HEK293 (cell line): ENCODE results near the gene FOXN3.

ENCODE experiments used
- CTCF ChIA-PET: fragments of 350-600 bp; formaldehyde crosslinking; extraction: SDS; loops from one replicate; lab custom pipeline; 2021; ENCODE audit warnings: antibody characterized with exemption; lab: Yijun Ruan, JAX
- POLR2A ChIA-PET: fragments of 300-600 bp; formaldehyde crosslinking; extraction: SDS; loops from one replicate; lab custom pipeline; 2020; ENCODE audit warnings: antibody characterized with exemption, inconsistent platforms; lab: Yijun Ruan, JAX
- H3K27ac ChIP-seq: fragments of 200-500 bp; sonication (Bioruptor generic); 2 replicates; pipeline ENCODE4 v1.5.1; 2014; ENCODE audit warnings: low read depth, low read length, control low read depth, inconsistent platforms; ENCODE audit errors: extremely low read depth
- H3K36me3 ChIP-seq, 2 experiments: fragments of 200-500 bp in 1 of 2; sonication (Bioruptor generic) in 1 of 2; 1 replicate in 1 of 2; 2 replicates in 1 of 2; pipeline ENCODE4 v1.5.1; 2014 to 2017; ENCODE audit warnings: inconsistent platforms in 2 of 2, low read length in 2 of 2; ENCODE audit not compliant: control insufficient read depth in 2 of 2, insufficient read depth in 1 of 2
- H3K4me1 ChIP-seq: fragments of 200-500 bp; sonication (Bioruptor generic); 2 replicates; pipeline ENCODE4 v1.5.1; 2014; ENCODE audit warnings: mild to moderate bottlenecking, low read length, inconsistent platforms; ENCODE audit not compliant: control insufficient read depth, insufficient read depth
- H3K4me3 ChIP-seq: 2 replicates; pipeline ENCODE4 v1.5.1; 2011; ENCODE audit warnings: low read depth, mild to moderate bottlenecking, control low read depth, low read length, moderate library complexity
- H3K9me3 ChIP-seq: fragments of 200-500 bp; sonication (Bioruptor generic); 2 replicates; pipeline ENCODE4 v1.5.1; 2014; ENCODE audit warnings: low read depth, low read length, inconsistent platforms; ENCODE audit not compliant: control insufficient read depth, insufficient read depth
- ATF2 ChIP-seq: fragments of 450-650 bp; formaldehyde crosslinking; IDR thresholded peaks from 2 replicates; pipeline ENCODE4 v1.5.1; 2016; ENCODE audit warnings: missing biosample characterization, missing genetic modification characterization, low read depth
- GLIS2 ChIP-seq: fragments of 450-650 bp; formaldehyde crosslinking; IDR thresholded peaks from 2 replicates; pipeline ENCODE4 v1.5.1; 2016; ENCODE audit warnings: missing biosample characterization, missing genetic modification characterization
- KLF9 ChIP-seq: fragments of 450-650 bp; formaldehyde crosslinking; IDR thresholded peaks from 2 replicates; pipeline ENCODE4 v1.5.1; 2016; ENCODE audit warnings: missing biosample characterization, missing genetic modification characterization, low read depth
- OSR2 ChIP-seq: fragments of 450-650 bp; formaldehyde crosslinking; IDR thresholded peaks from 2 replicates; pipeline ENCODE4 v1.5.1; 2016; ENCODE audit warnings: missing biosample characterization, missing genetic modification characterization
- TCF7L2 ChIP-seq: IDR thresholded peaks from 2 replicates; pipeline ENCODE4 v1.6.1; 2011; ENCODE audit warnings: low read depth, mild to moderate bottlenecking, inconsistent platforms, low read length, moderate library complexity, borderline replicate concordance
- ZBTB10 ChIP-seq: fragments of 450-650 bp; formaldehyde crosslinking; IDR thresholded peaks from 2 replicates; pipeline ENCODE4 v1.5.1; 2016; ENCODE audit warnings: missing biosample characterization, missing genetic modification characterization
- ZFP41 ChIP-seq: fragments of 450-650 bp; formaldehyde crosslinking; IDR thresholded peaks from 2 replicates; pipeline ENCODE4 v1.5.1; 2016; ENCODE audit warnings: missing biosample characterization, missing genetic modification characterization, borderline replicate concordance
- ZNF146 ChIP-seq: fragments of 450-650 bp; formaldehyde crosslinking; IDR thresholded peaks from 2 replicates; pipeline ENCODE4 v1.5.1; 2016; ENCODE audit warnings: missing biosample characterization, missing genetic modification characterization
- ZNF175 ChIP-seq: fragments of 450-650 bp; formaldehyde crosslinking; IDR thresholded peaks from 2 replicates; pipeline ENCODE4 v1.5.1; 2016; ENCODE audit warnings: missing biosample characterization, missing genetic modification characterization
- ZNF248 ChIP-seq: fragments of 450-650 bp; formaldehyde crosslinking; IDR thresholded peaks from 2 replicates; pipeline ENCODE4 v1.5.1; 2017; ENCODE audit warnings: missing biosample characterization, missing genetic modification characterization
- ZNF266 ChIP-seq: fragments of 450-650 bp; formaldehyde crosslinking; IDR thresholded peaks from 2 replicates; pipeline ENCODE4 v1.5.1; 2016; ENCODE audit warnings: missing biosample characterization, missing genetic modification characterization, low read depth
- ZNF324 ChIP-seq: fragments of 450-650 bp; formaldehyde crosslinking; IDR thresholded peaks from 2 replicates; pipeline ENCODE4 v1.5.1; 2016; ENCODE audit warnings: missing biosample characterization, missing genetic modification characterization
- ZNF391 ChIP-seq: fragments of 450-650 bp; formaldehyde crosslinking; IDR thresholded peaks from 2 replicates; pipeline ENCODE4 v1.5.1; 2016; ENCODE audit warnings: low read depth, missing biosample characterization, missing genetic modification characterization, borderline replicate concordance
- ZNF404 ChIP-seq: fragments of 450-650 bp; formaldehyde crosslinking; IDR thresholded peaks from 2 replicates; pipeline ENCODE4 v1.5.1; 2017; ENCODE audit warnings: missing biosample characterization, missing genetic modification characterization
- ZNF544 ChIP-seq: fragments of 450-650 bp; formaldehyde crosslinking; IDR thresholded peaks from 2 replicates; pipeline ENCODE4 v1.5.0; 2017; ENCODE audit warnings: missing biosample characterization, missing genetic modification characterization
- ZNF558 ChIP-seq: fragments of 450-650 bp; formaldehyde crosslinking; IDR thresholded peaks from 2 replicates; pipeline ENCODE4 v1.5.1; 2016; ENCODE audit warnings: missing biosample characterization, missing genetic modification characterization
- ZNF621 ChIP-seq: fragments of 450-650 bp; formaldehyde crosslinking; IDR thresholded peaks from 2 replicates; pipeline ENCODE4 v1.5.1; 2017; ENCODE audit warnings: missing biosample characterization, missing genetic modification characterization
- ZNF777 ChIP-seq: fragments of 450-650 bp; formaldehyde crosslinking; IDR thresholded peaks from 2 replicates; pipeline ENCODE4 v1.5.1; 2017; ENCODE audit warnings: missing biosample characterization, missing genetic modification characterization, borderline replicate concordance
- ZNF785 ChIP-seq: fragments of 450-650 bp; formaldehyde crosslinking; IDR thresholded peaks from 2 replicates; pipeline ENCODE4 v1.5.1; 2016; ENCODE audit warnings: missing biosample characterization, missing genetic modification characterization
- ZSCAN16 ChIP-seq: fragments of 450-650 bp; formaldehyde crosslinking; IDR thresholded peaks from 2 replicates; pipeline ENCODE4 v1.5.1; 2016; ENCODE audit warnings: missing biosample characterization, missing genetic modification characterization
- ZXDB ChIP-seq: fragments of 450-650 bp; formaldehyde crosslinking; IDR thresholded peaks from 2 replicates; pipeline ENCODE4 v1.5.1; 2016; ENCODE audit warnings: missing biosample characterization, missing genetic modification characterization
- TF ChIP-seq, protein P1 (sequence below): fragments of 450-650 bp; formaldehyde crosslinking; IDR thresholded peaks from 2 replicates; pipeline ENCODE4 v1.5.1; 2016; ENCODE audit warnings: missing biosample characterization, missing genetic modification characterization
- TF ChIP-seq, protein P2 (sequence below): fragments of 450-650 bp; formaldehyde crosslinking; IDR thresholded peaks from 2 replicates; pipeline ENCODE4 v1.5.1; 2016; ENCODE audit warnings: missing biosample characterization, missing genetic modification characterization, borderline replicate concordance

FOXN3 gene

DNA sequence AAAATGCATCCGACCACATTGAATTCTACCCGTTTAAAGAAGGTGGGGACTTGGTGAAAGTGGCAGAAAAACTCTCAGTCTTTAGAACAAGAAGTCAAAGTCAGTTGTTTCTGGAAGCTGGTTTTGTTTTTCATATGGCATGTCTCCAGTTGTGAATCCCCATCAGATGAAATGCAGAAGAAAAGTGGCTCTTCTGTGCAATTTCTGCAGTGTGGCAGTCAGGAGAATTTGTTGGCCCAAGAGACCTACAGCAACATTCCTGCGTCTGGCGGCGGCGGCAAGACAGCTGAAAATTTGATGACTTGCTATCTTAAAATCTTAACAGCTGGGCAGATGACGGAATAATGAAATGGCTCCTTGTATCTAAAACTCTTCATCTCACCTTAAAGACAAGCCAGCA lies 201.5 kb downstream of the FOXN3 start:
- H3K36me3 ChIP-seq = peaks cover 0 to 3% of the 10 kb centered on the region in 2 experiments; a peak in 1 of 3 replicates
- POLR2A ChIA-PET = no interaction called here
- no peak overlapping the region for H3K4me3 ChIP-seq
- CTCF ChIA-PET = interaction anchor here (0.7 kb wide), 1 partner anchor 38 kb away, joined by 6 read pairs; no protein-coding TSS in a partner anchor
- H3K4me1 ChIP-seq = peaks cover 8% of the 10 kb centered on the region; the same call in 1 of the 2 replicates
- no peak for TF ChIP-seq ZNF544
- TF ChIP-seq ZSCAN16 (tag by site-specific recombination) = no peak
- TF ChIP-seq ZNF558 = no peak
- TF ChIP-seq ZXDB (tag by site-specific recombination) = no peak
- no peak overlapping the region for H3K27ac ChIP-seq
- no peaks in the 10 kb centered on the region for H3K9me3 ChIP-seq

DNA sequence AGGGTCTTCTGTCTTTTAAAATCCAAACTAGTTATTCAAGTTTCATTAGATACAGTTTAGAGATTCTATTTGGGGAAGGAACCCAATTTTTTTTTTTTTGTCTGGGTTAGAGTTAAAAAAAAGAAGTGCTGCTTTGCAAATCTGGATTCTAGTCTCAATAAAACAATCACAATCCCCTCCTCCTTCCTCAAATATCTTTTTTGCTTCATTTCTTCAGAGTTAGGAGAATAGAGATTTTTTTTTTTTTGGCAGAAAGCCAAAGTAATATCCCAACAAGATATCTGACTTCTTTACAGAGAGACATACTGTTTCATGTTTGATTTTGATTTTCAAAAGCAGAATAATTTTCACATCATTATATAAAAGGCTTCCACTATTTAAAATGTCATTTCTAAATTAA lies 201.9 kb downstream of the FOXN3 start:
- H3K4me3 ChIP-seq = no peak overlapping the region
- ChIA-PET POLR2A (no interaction called here), CTCF (no interaction called here)
- H3K36me3 ChIP-seq = peaks cover 0 to 3% of the 10 kb centered on the region in 2 experiments; a peak in 1 of 3 replicates
- TF ChIP-seq ZNF404 (tag by site-specific recombination) (no peak), ZNF175 (tag by site-specific recombination) (no peak), ZNF248 (tag by site-specific recombination) (no peak), ZNF777 (tag by site-specific recombination) (no peak), ZNF266 (no peak), OSR2 (tag by site-specific recombination) (no peak), KLF9 (no peak), ZFP41 (tag by site-specific recombination) (no peak), TCF7L2 (no peak), ZNF785 (tag by site-specific recombination) (no peak), ZNF391 (tag by site-specific recombination) (no peak)
- TF ChIP-seq, protein P1, sequence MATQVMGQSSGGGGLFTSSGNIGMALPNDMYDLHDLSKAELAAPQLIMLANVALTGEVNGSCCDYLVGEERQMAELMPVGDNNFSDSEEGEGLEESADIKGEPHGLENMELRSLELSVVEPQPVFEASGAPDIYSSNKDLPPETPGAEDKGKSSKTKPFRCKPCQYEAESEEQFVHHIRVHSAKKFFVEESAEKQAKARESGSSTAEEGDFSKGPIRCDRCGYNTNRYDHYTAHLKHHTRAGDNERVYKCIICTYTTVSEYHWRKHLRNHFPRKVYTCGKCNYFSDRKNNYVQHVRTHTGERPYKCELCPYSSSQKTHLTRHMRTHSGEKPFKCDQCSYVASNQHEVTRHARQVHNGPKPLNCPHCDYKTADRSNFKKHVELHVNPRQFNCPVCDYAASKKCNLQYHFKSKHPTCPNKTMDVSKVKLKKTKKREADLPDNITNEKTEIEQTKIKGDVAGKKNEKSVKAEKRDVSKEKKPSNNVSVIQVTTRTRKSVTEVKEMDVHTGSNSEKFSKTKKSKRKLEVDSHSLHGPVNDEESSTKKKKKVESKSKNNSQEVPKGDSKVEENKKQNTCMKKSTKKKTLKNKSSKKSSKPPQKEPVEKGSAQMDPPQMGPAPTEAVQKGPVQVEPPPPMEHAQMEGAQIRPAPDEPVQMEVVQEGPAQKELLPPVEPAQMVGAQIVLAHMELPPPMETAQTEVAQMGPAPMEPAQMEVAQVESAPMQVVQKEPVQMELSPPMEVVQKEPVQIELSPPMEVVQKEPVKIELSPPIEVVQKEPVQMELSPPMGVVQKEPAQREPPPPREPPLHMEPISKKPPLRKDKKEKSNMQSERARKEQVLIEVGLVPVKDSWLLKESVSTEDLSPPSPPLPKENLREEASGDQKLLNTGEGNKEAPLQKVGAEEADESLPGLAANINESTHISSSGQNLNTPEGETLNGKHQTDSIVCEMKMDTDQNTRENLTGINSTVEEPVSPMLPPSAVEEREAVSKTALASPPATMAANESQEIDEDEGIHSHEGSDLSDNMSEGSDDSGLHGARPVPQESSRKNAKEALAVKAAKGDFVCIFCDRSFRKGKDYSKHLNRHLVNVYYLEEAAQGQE (tag by site-specific recombination) = no peak
- H3K9me3 ChIP-seq = no peaks in the 10 kb centered on the region
- no peak overlapping the region for H3K27ac ChIP-seq
- H3K4me1 ChIP-seq = peaks cover 8% of the 10 kb centered on the region; the same call in 1 of the 2 replicates

DNA sequence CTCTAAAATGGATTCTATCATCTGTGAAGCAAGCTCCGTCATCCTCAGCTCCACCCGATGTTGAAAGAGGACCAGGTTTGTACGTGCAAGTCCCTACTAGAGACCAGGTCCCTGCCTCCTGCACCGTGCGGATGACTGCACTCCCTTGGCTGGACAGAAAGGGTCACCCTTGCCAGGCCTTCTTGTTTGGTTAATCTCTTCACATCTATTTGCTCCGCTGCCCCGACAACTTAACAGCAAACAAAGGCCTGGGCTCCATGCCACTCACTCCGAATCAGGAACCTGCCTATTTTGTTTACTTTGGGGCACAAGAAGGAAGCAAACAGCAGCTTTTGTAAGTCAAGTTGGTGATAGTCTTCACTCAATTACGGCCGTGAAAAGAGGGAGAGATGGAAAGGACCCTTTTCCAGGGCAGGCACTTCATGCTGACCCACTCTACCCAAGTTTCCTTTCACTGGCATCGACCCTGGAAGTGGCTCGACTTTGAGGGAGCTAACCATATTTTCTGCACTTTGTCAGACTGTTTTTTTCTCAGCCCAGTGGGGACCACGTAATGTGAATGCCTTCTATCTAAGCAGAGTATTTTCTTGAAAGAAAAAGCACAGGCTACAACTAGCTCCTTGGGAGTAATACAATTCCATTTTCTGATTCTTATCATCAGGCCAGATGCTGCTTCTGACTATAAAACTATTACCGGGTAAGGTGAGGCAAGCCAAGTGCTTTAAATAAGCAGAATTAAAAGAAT lies 202.6 kb downstream of the FOXN3 start:
- Histone ChIP-seq H3K4me1 (peaks cover 8% of the 10 kb centered on the region; the same call in 1 of the 2 replicates), H3K27ac (no peak overlapping the region), H3K36me3 (peaks cover 0 to 2% of the 10 kb centered on the region in 2 experiments; a peak in 1 of 3 replicates), H3K9me3 (no peaks in the 10 kb centered on the region), H3K4me3 (no peak overlapping the region)
- CTCF ChIA-PET = interaction anchor here (0.6 kb wide), 1 partner anchor 712 kb away, joined by 6 read pairs; no protein-coding TSS in a partner anchor
- POLR2A ChIA-PET = no interaction called here
- TF ChIP-seq, protein P2, sequence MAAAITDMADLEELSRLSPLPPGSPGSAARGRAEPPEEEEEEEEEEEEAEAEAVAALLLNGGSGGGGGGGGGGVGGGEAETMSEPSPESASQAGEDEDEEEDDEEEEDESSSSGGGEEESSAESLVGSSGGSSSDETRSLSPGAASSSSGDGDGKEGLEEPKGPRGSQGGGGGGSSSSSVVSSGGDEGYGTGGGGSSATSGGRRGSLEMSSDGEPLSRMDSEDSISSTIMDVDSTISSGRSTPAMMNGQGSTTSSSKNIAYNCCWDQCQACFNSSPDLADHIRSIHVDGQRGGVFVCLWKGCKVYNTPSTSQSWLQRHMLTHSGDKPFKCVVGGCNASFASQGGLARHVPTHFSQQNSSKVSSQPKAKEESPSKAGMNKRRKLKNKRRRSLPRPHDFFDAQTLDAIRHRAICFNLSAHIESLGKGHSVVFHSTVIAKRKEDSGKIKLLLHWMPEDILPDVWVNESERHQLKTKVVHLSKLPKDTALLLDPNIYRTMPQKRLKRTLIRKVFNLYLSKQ (tag by site-specific recombination) = no peak
- TF ChIP-seq ATF2 (tag by site-specific recombination) (no peak), ZNF621 (tag by site-specific recombination) (no peak), GLIS2 (tag by site-specific recombination) (no peak), ZBTB10 (tag by site-specific recombination) (no peak), ZNF324 (no peak), ZNF146 (tag by site-specific recombination) (no peak)
